Measurements from ENCODE around the gene ZFPL1.

DNA sequence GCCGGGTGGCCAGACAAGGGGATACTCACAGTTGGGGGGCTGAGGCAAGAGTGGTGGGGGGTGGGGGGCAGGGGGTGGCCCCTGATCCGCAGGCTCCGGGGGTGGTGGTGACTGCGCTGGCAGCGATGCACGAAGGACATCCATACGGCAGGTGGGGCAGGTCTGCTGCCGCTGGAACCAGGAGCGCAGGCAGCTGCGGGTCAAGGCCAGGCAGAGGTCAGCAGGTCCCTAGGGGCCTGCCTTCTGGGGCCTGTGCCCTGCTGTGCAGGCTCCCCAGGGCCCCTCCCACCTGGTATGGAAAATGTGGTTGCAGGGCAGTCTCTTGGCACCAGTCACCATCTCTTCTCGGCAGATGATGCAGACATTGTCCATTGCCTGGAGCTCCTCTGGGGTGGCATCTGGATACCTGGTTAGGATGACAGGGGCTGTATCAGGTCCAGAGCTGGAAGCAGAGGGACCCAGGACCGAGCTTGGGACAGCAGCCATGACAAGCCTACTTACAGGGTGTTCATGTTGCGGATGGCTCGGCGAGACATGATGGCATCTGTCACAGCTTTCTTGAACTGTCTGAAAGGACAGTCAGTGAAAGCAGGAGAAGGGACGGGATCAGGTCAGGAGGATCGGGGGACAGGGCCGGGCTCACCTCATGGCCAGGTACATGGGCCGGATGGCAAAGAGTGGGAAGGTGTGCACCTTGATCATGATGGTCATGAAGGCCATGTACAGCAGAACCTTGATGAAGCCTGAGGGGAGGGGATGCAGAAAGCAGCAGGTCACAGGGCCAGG is 46.8 kb downstream of the ZFPL1 start:
- TF ChIP-seq CTCF (conservative IDR thresholded peaks at IDR 0.05; ENCODE audit: low read length): no peak
- no peak for TF ChIP-seq EZH2phosphoT487 (IDR thresholded peaks at IDR 0.05; ENCODE audit: borderline replicate concordance, low read depth, low read length)
